ENCODE measurements around the gene ZMIZ1.

Gene ZMIZ1

GRCh38 chr10:79312601-79313187 lies 243.9 kb downstream of the ZMIZ1 start:
- DNase-seq (ENCODE audit: low read depth, low spot score) = no peak
- H3K4me1 ChIP-seq (ENCODE audit: insufficient read depth, insufficient read length) = peaks cover 10% of the 10 kb centered on the region
- no peaks in the 10 kb centered on the region for H3K27me3 ChIP-seq (ENCODE audit: insufficient read depth, insufficient read length)
- no peak overlapping the region for H3K9ac ChIP-seq (ENCODE audit: insufficient read length, low read depth)
- H3K9me3 ChIP-seq (ENCODE audit: insufficient read depth, low read length) = no peaks in the 10 kb centered on the region
- peaks cover 66% of the 10 kb centered on the region for H3K36me3 ChIP-seq (ENCODE audit: insufficient read depth, insufficient read length, low read length)
- TF ChIP-seq YY1 (IDR thresholded peaks at IDR 0.05; ENCODE audit: insufficient read depth, insufficient read length) (no peak), SUZ12 (IDR thresholded peaks at IDR 0.05; ENCODE audit: extremely low read depth, insufficient read depth, insufficient read length) (no peak), ZNF274 (IDR thresholded peaks at IDR 0.05; ENCODE audit: low read depth, low read length) (no peak)
- no peak overlapping the region for H3K4me3 ChIP-seq (ENCODE audit: insufficient read length, low read depth)

GRCh38 chr10:79313320-79313719 lies 244.6 kb downstream of the ZMIZ1 start:
- H3K4me3 ChIP-seq (ENCODE audit: insufficient read length, low read depth) = no peak overlapping the region
- no peak overlapping the region for H3K9ac ChIP-seq (ENCODE audit: insufficient read length, low read depth)
- peaks cover 13% of the 10 kb centered on the region for H3K4me1 ChIP-seq (ENCODE audit: insufficient read depth, insufficient read length)

GRCh38 chr10:79313911-79314439 lies 245.2 kb downstream of the ZMIZ1 start:
- TF ChIP-seq YY1 (IDR thresholded peaks at IDR 0.05; ENCODE audit: insufficient read depth, insufficient read length) = no peak
- TF ChIP-seq ZNF274 (IDR thresholded peaks at IDR 0.05; ENCODE audit: low read depth, low read length) = no peak
- no peak for TF ChIP-seq SUZ12 (IDR thresholded peaks at IDR 0.05; ENCODE audit: extremely low read depth, insufficient read depth, insufficient read length)
- Histone ChIP-seq H3K27me3 (ENCODE audit: insufficient read depth, insufficient read length) (no peaks in the 10 kb centered on the region), H3K4me3 (ENCODE audit: insufficient read length, low read depth) (no peak overlapping the region), H3K36me3 (ENCODE audit: insufficient read depth, insufficient read length, low read length) (peaks cover 55% of the 10 kb centered on the region), H3K4me1 (ENCODE audit: insufficient read depth, insufficient read length) (peaks cover 13% of the 10 kb centered on the region), H3K9me3 (ENCODE audit: insufficient read depth, low read length) (no peaks in the 10 kb centered on the region), H3K9ac (ENCODE audit: insufficient read length, low read depth) (no peak overlapping the region)
- DNase-seq (ENCODE audit: low read depth, low spot score) = no peak

More at GRCh38 chr10:79313320-79313719, 244.6 kb downstream of the ZMIZ1 start:
- Histone ChIP-seq H3K27me3 (ENCODE audit: insufficient read depth, insufficient read length) (no peaks in the 10 kb centered on the region), H3K36me3 (ENCODE audit: insufficient read depth, insufficient read length, low read length) (peaks cover 60% of the 10 kb centered on the region), H3K9me3 (ENCODE audit: insufficient read depth, low read length) (no peaks in the 10 kb centered on the region)
- DNase-seq (ENCODE audit: low read depth, low spot score) = no peak
- no peak for TF ChIP-seq ZNF274 (IDR thresholded peaks at IDR 0.05; ENCODE audit: low read depth, low read length)
- TF ChIP-seq YY1 (IDR thresholded peaks at IDR 0.05; ENCODE audit: insufficient read depth, insufficient read length) = no peak
- TF ChIP-seq SUZ12 (IDR thresholded peaks at IDR 0.05; ENCODE audit: extremely low read depth, insufficient read depth, insufficient read length) = no peak

- Histone ChIP-seq H3K27me3 (ENCODE audit: insufficient read depth, insufficient read length) (no peaks in the 10 kb centered on the region), H3K9ac (ENCODE audit: insufficient read length, low read depth) (no peak overlapping the region), H3K9me3 (ENCODE audit: insufficient read depth, low read length) (no peaks in the 10 kb centered on the region), H3K4me1 (ENCODE audit: insufficient read depth, insufficient read length) (peaks cover 13% of the 10 kb centered on the region), H3K4me3 (ENCODE audit: insufficient read length, low read depth) (no peak overlapping the region), H3K36me3 (ENCODE audit: insufficient read depth, insufficient read length, low read length) (peaks cover 45% of the 10 kb centered on the region)
- DNase-seq (ENCODE audit: low read depth, low spot score) = no peak
- TF ChIP-seq SUZ12 (IDR thresholded peaks at IDR 0.05; ENCODE audit: extremely low read depth, insufficient read depth, insufficient read length) = no peak
- TF ChIP-seq ZNF274 (IDR thresholded peaks at IDR 0.05; ENCODE audit: low read depth, low read length) = no peak
- TF ChIP-seq YY1 (IDR thresholded peaks at IDR 0.05; ENCODE audit: insufficient read depth, insufficient read length) = no peak
Observed at GRCh38 chr10:79314761-79315601, 246.2 kb downstream of the ZMIZ1 start.

GRCh38 chr10:79315602-79315920 lies 246.8 kb downstream of the ZMIZ1 start:
- no peak for DNase-seq (ENCODE audit: low read depth, low spot score)
- no peak overlapping the region for H3K4me3 ChIP-seq (ENCODE audit: insufficient read length, low read depth)
- peaks cover 13% of the 10 kb centered on the region for H3K4me1 ChIP-seq (ENCODE audit: insufficient read depth, insufficient read length)
- H3K9ac ChIP-seq (ENCODE audit: insufficient read length, low read depth) = no peak overlapping the region
- H3K9me3 ChIP-seq (ENCODE audit: insufficient read depth, low read length) = no peaks in the 10 kb centered on the region
- TF ChIP-seq ZNF274 (IDR thresholded peaks at IDR 0.05; ENCODE audit: low read depth, low read length) (no peak), SUZ12 (IDR thresholded peaks at IDR 0.05; ENCODE audit: extremely low read depth, insufficient read depth, insufficient read length) (no peak), YY1 (IDR thresholded peaks at IDR 0.05; ENCODE audit: insufficient read depth, insufficient read length) (no peak)
- H3K27me3 ChIP-seq (ENCODE audit: insufficient read depth, insufficient read length) = no peaks in the 10 kb centered on the region
- H3K36me3 ChIP-seq (ENCODE audit: insufficient read depth, insufficient read length, low read length) = peaks cover 39% of the 10 kb centered on the region

- Histone ChIP-seq H3K9me3 (ENCODE audit: insufficient read depth, low read length) (no peaks in the 10 kb centered on the region), H3K4me1 (ENCODE audit: insufficient read depth, insufficient read length) (peaks cover 13% of the 10 kb centered on the region), H3K4me3 (ENCODE audit: insufficient read length, low read depth) (no peak overlapping the region), H3K9ac (ENCODE audit: insufficient read length, low read depth) (no peak overlapping the region), H3K27me3 (ENCODE audit: insufficient read depth, insufficient read length) (peaks cover 4% of the 10 kb centered on the region), H3K36me3 (ENCODE audit: insufficient read depth, insufficient read length, low read length) (peaks cover 35% of the 10 kb centered on the region)
- DNase-seq (ENCODE audit: low read depth, low spot score) = no peak
- TF ChIP-seq YY1 (IDR thresholded peaks at IDR 0.05; ENCODE audit: insufficient read depth, insufficient read length) (no peak), ZNF274 (IDR thresholded peaks at IDR 0.05; ENCODE audit: low read depth, low read length) (no peak), SUZ12 (IDR thresholded peaks at IDR 0.05; ENCODE audit: extremely low read depth, insufficient read depth, insufficient read length) (no peak)
Observed at GRCh38 chr10:79316671-79317431, 248.1 kb downstream of the ZMIZ1 start.

Data from NT2/D1 (cell line).